ENCODE measurements around the gene PGRMC2. TPM values are rescaled to one million over a fixed set of nuclear protein-coding genes. Genes with fewer than 3 reads are reported as not detected.
A peak's percentile ranks its signal among the peaks of the same experiment; 100 is the strongest.

Gene PGRMC2
- total and polyA plus RNA-seq, 2 of the 4 experiments (the other 2 are of a cell fraction) = 13.4 to 40.7 TPM

- peaks cover 8% of the 10 kb centered on the region in 2 experiments; a peak in 3 of 4 replicates for H3K79me1 ChIP-seq (ENCODE audit: low read depth in 1 of 2, low read length in 2 of 2)
- 0 out of 2 replicates have a peak, but pooled peaks cover 3% of the 10 kb centered on the region for H3K9me1 ChIP-seq (ENCODE audit: insufficient read depth, low read length)
- H4K20me1 ChIP-seq (ENCODE audit: insufficient read depth, low read length) = no peaks in the 10 kb centered on the region
- intact Hi-C loops (cut with micrococcal nuclease) (no loop called here), in situ Hi-C loops (cut with MboI; ENCODE audit: low sequenced_read_pairs) (no loop called here), dilution Hi-C loops (cut with HindIII; ENCODE audit: low sequenced_read_pairs, unreplicated experiment) (no loop called here)
- H3K4me2 ChIP-seq (ENCODE audit: low read depth, low read length) = no peak overlapping the region
- no peaks in the 10 kb centered on the region for H3K27me3 ChIP-seq (ENCODE audit: control insufficient read depth, insufficient read depth, low read length)
- ChIA-PET POLR2A (ENCODE audit: unreplicated experiment) (no interaction called here), CTCF (interaction anchor here (0.7 kb wide), 1 partner anchor 97 kb away, joined by 3 read pairs; no protein-coding TSS in a partner anchor)
- no peak overlapping the region for H3K56ac ChIP-seq (ENCODE audit: extremely low read depth, insufficient read depth, low read length)
- H3K9me3 ChIP-seq (ENCODE audit: control insufficient read depth, insufficient read depth, low read length) = no peaks in the 10 kb centered on the region
- H2AK5ac ChIP-seq (ENCODE audit: low read depth, low read length) = no peak overlapping the region
- no peak overlapping the region for H4K5ac ChIP-seq (ENCODE audit: low read depth, low read length)
- H4K91ac ChIP-seq (ENCODE audit: insufficient read depth, low read depth, low read length) = no peak overlapping the region; the same call in 1 of the 2 replicates
- DNase-seq = no peak
- no peak overlapping the region for H4K8ac ChIP-seq (ENCODE audit: low read depth in 2 of 2, low read length in 2 of 2)
- ATAC-seq (ENCODE audit: low read depth) = no peak
- no peaks in the 10 kb centered on the region; the same call in 1 of the 2 replicates for H3K36me3 ChIP-seq (ENCODE audit: control insufficient read depth, insufficient read depth, low read length)
- BruUV-seq (replicated peaks) = no TSS peak
- no peak overlapping the region for H3K18ac ChIP-seq (ENCODE audit: low read depth, low read length)
- no peak overlapping the region for H2AFZ ChIP-seq (replicated peaks; ENCODE audit: low read length, poor library complexity)
- H3K4me1 ChIP-seq (ENCODE audit: control insufficient read depth, insufficient read depth, low read length) = no peaks in the 10 kb centered on the region; the same call in 1 of the 2 replicates
- H3K14ac ChIP-seq (replicated peaks; ENCODE audit: low read depth, low read length) = no peak overlapping the region
- H2BK15ac ChIP-seq (ENCODE audit: low read depth, low read length) = no peak overlapping the region
- no peak overlapping the region for H2BK5ac ChIP-seq (ENCODE audit: low read depth, low read length, poor library complexity, severe bottlenecking)
- no CpG with 5 or more reads among the region's 3 CpGs for WGBS, 2 experiments (ENCODE audit: extremely low coverage in 2 of 2, insufficient read length in 1 of 2)
- peak overlapping the region; percentile 35; the same call in 1 of the 2 replicates for H3K4ac ChIP-seq (ENCODE audit: low read depth, low read length)
- no peak overlapping the region for H3K4me3 ChIP-seq (ENCODE audit: insufficient read depth, low read depth, low read length)
- no peak overlapping the region for H3K23ac ChIP-seq (ENCODE audit: low read depth, low read length)
- no peak overlapping the region for H2BK20ac ChIP-seq (ENCODE audit: low read depth, low read length)
- H2BK120ac ChIP-seq (ENCODE audit: low read depth, low read length) = no peak overlapping the region
- no peak overlapping the region for H2AK9ac ChIP-seq (replicated peaks; ENCODE audit: low read depth, low read length, poor library complexity)
- H3K9ac ChIP-seq (ENCODE audit: low read depth, low read length) = no peak overlapping the region
- H3K27ac ChIP-seq (ENCODE audit: insufficient read depth, low read length) = no peak overlapping the region
- TF ChIP-seq NFE2L2 (IDR thresholded peaks at IDR 0.05; ENCODE audit: low read depth, low read length) (no peak), POLR2A (IDR thresholded peaks at IDR 0.05; ENCODE audit: low read depth, low read length) (no peak), USF2 (IDR thresholded peaks at IDR 0.05; ENCODE audit: low read depth, low read length) (no peak), RAD21 (IDR thresholded peaks at IDR 0.05; ENCODE audit: low read length) (no peak), MXI1 (IDR thresholded peaks at IDR 0.05; ENCODE audit: borderline replicate concordance, low read depth, low read length) (no peak), BHLHE40 (IDR thresholded peaks at IDR 0.05; ENCODE audit: low read depth, low read length) (no peak), SMC3 (IDR thresholded peaks at IDR 0.05; ENCODE audit: low read depth, low read length) (no peak), CHD1 (IDR thresholded peaks at IDR 0.05; ENCODE audit: low read depth, low read length) (no peak), MAFK (IDR thresholded peaks at IDR 0.05; ENCODE audit: low read depth, low read length) (no peak), FOS (IDR thresholded peaks at IDR 0.05; ENCODE audit: low read depth, low read length) (no peak), RFX5 (IDR thresholded peaks at IDR 0.05; ENCODE audit: low read depth, low read length) (no peak), ELK1 (IDR thresholded peaks at IDR 0.05; ENCODE audit: borderline replicate concordance, low read depth, low read length) (no peak), CEBPB (IDR thresholded peaks at IDR 0.05; ENCODE audit: low read depth, low read length) (no peak), CTCF (conservative IDR thresholded peaks at IDR 0.05; ENCODE audit: low read depth, low read length) (no peak), MAZ (IDR thresholded peaks at IDR 0.05; ENCODE audit: borderline replicate concordance, low read depth, low read length) (no peak), RCOR1 (IDR thresholded peaks at IDR 0.05; ENCODE audit: insufficient replicate concordance, low read length) (no peak)
Measured at GRCh38 chr4:128294464-128294863, 6.9 kb upstream of the PGRMC2 start.

All from IMR-90 (cell line).